ENCODE results near the gene HS3ST5. TPM values are rescaled to one million over a fixed set of nuclear protein-coding genes. Genes with fewer than 3 reads are reported as not detected.

The HS3ST5 gene
- total and polyA plus RNA-seq, 8 donors: 0.05 to 2.2 TPM; not detected in 6

- H3K4me3 ChIP-seq: no peak overlapping the region
- no peak for TF ChIP-seq POLR2A (IDR thresholded peaks at IDR 0.05)
- TF ChIP-seq CTCF (IDR thresholded peaks at IDR 0.05): no peak
- TF ChIP-seq POLR2AphosphoS5 (IDR thresholded peaks at IDR 0.05): no peak
- 45 to 86% (median 72%) methylated on average over 1 of the region's 1 CpG for WGBS, 5 donors
- no peaks in the 10 kb centered on the region for H3K9me3 ChIP-seq
- H3K27ac ChIP-seq: no peak overlapping the region
- intact Hi-C loops (cut with DNase I; ENCODE audit: low total_unique reads): no loop called here
- no peaks in the 10 kb centered on the region for H3K36me3 ChIP-seq
- H3K4me1 ChIP-seq: no peaks in the 10 kb centered on the region
- no peaks in the 10 kb centered on the region for H3K27me3 ChIP-seq
- no peak for DNase-seq
These were observed 210.9 kb downstream of the HS3ST5 start for GRCh38 chr6:114131945-114132344.

GRCh38 chr6:114125576-114125975, 217.2 kb downstream of the HS3ST5 start:
- DNase-seq: no peak
- Histone ChIP-seq H3K4me1 (no peaks in the 10 kb centered on the region), H3K36me3 (no peaks in the 10 kb centered on the region), H3K27me3 (no peaks in the 10 kb centered on the region), H3K9me3 (no peaks in the 10 kb centered on the region), H3K27ac (no peak overlapping the region), H3K4me3 (no peak overlapping the region)
- 54 to 70% (median 62%) methylated on average over 3 of the region's 3 CpGs for WGBS, 5 donors
- intact Hi-C loops (cut with DNase I; ENCODE audit: low total_unique reads): no loop called here
- TF ChIP-seq EP300 (IDR thresholded peaks at IDR 0.05) (no peak), POLR2AphosphoS5 (IDR thresholded peaks at IDR 0.05) (no peak), POLR2A (IDR thresholded peaks at IDR 0.05) (no peak), CTCF (IDR thresholded peaks at IDR 0.05) (no peak)

GRCh38 chr6:114121913-114122662, 220.7 kb downstream of the HS3ST5 start:
- DNase-seq: no peak
- Histone ChIP-seq H3K36me3 (no peaks in the 10 kb centered on the region), H3K9me3 (no peaks in the 10 kb centered on the region), H3K27ac (no peak overlapping the region), H3K4me3 (no peak overlapping the region), H3K4me1 (no peaks in the 10 kb centered on the region), H3K27me3 (no peaks in the 10 kb centered on the region)
- no peak for TF ChIP-seq CTCF (IDR thresholded peaks at IDR 0.05)
- no peak for TF ChIP-seq POLR2A (IDR thresholded peaks at IDR 0.05)
- no peak for TF ChIP-seq EP300 (IDR thresholded peaks at IDR 0.05)
- WGBS, 5 donors: 79 to 83% (median 82%) methylated on average over 5 of the region's 5 CpGs
- intact Hi-C loops (cut with DNase I; ENCODE audit: low total_unique reads): no loop called here

- TF ChIP-seq CTCF (IDR thresholded peaks at IDR 0.05): no peak
- TF ChIP-seq POLR2AphosphoS5 (IDR thresholded peaks at IDR 0.05): no peak
- no peak for TF ChIP-seq POLR2A (IDR thresholded peaks at IDR 0.05)
- TF ChIP-seq EP300 (IDR thresholded peaks at IDR 0.05): no peak
- no peak for DNase-seq
- no peaks in the 10 kb centered on the region for H3K4me1 ChIP-seq
- 73 to 94% (median 80%) methylated on average over 2 of the region's 2 CpGs for WGBS, 5 donors
- no peaks in the 10 kb centered on the region for H3K9me3 ChIP-seq
- no peaks in the 10 kb centered on the region for H3K27me3 ChIP-seq
- H3K4me3 ChIP-seq: no peak overlapping the region
- H3K27ac ChIP-seq: no peak overlapping the region
- no peaks in the 10 kb centered on the region for H3K36me3 ChIP-seq
- intact Hi-C loops (cut with DNase I; ENCODE audit: low total_unique reads): no loop called here
These were observed 223.8 kb downstream of the HS3ST5 start for GRCh38 chr6:114119056-114119455.

All from stomach (tissue), 9 donors.